Endometrial microvascular endothelial cells (primary cell): ENCODE results near the gene GBA2. TPM values are rescaled to one million over a fixed set of nuclear protein-coding genes. Genes with fewer than 3 reads are reported as not detected.

Source experiments
- in situ Hi-C: cut with HindIII; loops from 2 replicates; pipeline ENCODE4 v1.10.0; 2017; ENCODE audit warnings: low sequenced_read_pairs, low pct_unique_long_range_greater_than_20kb; ENCODE audit errors: inconsistent ontology term
- total RNA-seq: library from RNA; depleted of rRNA; stranded (reverse); fragments of >200 nt; gene quantifications from one replicate; pipeline ENCODE4 v1.2.3, GENCODE V29; 2015; ENCODE audit errors: inconsistent ontology term

The GBA2 gene
- 51.3 TPM for total RNA-seq

DNA sequence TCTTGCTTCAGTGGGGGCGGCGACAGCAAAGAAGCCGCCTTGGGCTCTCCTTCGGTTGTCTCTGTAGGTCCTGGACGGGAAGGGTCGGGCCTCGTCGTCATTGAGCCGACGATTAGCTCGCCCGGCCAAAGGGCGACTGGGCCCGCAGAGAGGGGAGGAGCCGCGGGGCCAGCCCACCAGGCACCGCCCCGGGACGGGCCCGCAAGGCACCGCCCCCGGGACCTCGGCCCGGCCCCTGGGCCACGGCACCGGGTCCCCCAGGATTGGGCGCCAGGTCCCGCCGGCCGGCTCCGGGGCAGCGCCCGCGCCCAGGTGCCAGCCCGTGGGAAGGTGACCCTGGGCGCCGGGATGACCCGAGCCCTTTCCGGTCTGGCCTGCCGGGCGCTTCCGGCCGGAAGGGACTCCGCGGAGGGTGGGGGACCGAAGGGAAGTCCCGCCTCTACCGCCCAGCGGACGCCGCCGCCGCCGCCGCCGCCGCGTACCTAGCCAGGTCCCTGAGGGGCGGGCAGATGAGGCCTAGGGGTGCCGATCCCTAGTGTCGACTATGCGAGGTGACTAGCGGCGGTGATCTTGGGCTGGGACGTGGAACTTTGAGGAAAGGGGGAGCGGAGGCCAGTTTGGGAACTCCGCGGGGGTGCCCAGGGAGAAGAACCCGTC lies at the start of gene GBA2, which contains the start of gene RGP1:
Gene GBA2 (minus strand): TSS at position 371 of the 657 bp plus-strand sequence. CDS start 524 bp downstream, outside the sequence.
Gene RGP1 (plus strand): TSS at position 430 of the 657 bp plus-strand sequence. CDS start 469 bp downstream, outside the sequence.
- in situ Hi-C loops: loop anchor here (10.0 kb wide), 1 partner anchor 76 kb away; the partner anchor contains the start of genes FAM221B and TMEM8B

DNA sequence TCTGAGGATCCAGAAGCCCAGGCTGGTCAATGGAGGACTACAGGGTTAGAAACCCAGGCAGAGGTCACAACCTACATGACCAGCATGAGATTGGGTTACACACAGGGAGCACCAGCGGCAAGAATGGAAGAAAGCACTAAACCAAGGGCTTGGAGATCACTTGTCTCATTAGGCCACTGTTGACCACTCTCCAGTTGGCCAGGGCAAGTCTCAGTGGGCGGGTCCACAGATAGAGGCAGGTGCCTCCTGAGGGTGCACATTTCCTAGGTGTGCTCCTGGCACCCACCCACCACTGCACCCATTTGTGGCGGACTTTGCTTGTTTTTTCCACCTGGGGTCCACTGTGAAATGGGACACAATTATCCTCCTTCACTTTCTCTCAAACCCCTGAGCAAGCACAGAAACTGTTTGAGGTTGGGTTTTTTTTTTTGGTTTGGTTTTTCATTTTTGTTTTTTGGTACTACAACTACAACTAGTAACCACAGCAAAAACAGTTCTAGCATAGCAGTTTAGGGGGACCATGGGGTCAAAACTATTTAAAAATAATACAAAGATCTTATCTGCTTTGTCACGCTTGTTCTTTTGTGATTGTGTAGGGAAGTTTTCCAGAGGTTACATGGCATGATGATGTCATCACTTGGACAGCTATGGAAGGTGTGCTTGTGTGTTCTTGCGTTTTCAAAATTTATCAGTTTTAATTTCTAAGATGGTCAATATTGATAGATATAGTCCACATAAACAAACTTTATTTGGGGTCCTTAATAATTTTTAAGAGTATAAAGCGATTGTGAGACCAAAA lies 48.5 kb upstream of the GBA2 start:
- in situ Hi-C loops: no loop called here

DNA sequence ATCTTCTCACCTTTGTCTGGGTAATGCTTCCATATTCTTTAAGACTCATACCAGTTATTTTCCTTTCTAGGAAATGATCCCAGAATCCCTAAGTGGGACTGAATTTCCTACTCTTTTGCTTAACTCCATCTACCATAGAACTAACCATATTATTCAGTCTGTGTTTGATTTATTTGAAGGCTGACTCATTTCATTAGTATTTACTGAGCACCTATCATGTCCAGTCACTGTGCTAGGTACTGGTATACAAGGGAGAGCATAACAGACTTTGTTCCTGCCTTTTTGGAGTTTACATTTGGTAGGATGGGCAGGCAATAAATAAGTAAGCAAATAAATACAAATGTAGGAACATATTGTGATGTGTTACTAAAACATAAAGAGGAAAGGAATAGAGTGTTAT lies 46.7 kb upstream of the GBA2 start:
- in situ Hi-C loops: no loop called here

DNA sequence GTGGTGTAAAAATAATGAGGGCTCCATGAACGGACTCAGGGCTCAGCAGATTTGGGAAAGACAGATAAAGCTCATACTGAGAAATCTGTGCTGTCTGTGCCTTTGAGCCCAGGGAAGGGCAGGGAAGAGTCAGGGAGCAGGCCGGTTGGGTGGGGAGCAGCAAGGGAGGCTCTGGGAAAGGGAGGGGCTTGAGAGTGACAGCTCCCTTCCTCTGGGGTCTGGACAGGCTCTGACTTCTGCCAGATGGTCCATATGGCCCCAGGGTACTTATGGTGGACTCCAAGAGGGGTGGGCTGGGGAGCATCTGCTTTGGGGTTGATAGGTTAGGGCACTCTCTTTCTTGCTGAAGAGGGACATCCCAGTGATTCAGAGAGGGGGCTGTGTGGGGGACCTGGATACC lies 44.4 kb upstream of the GBA2 start:
- in situ Hi-C loops: no loop called here

DNA sequence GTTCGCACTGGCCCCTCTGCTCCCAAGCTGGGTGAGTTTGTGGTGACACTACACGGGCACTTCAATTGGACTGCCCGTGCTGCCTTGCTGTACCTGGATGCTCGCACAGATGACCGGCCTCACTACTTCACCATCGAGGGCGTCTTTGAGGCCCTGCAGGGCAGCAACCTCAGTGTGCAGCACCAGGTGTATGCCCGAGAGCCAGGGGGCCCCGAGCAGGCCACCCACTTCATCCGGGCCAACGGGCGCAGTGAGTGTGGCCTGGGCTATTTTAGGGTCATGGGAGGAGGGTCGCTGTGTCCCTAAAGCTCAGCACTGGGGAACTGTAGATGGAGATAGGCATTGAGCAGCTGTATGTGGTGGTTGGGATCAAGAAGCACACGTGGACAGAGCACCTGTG lies 43.8 kb upstream of the GBA2 start:
- in situ Hi-C loops: no loop called here

DNA sequence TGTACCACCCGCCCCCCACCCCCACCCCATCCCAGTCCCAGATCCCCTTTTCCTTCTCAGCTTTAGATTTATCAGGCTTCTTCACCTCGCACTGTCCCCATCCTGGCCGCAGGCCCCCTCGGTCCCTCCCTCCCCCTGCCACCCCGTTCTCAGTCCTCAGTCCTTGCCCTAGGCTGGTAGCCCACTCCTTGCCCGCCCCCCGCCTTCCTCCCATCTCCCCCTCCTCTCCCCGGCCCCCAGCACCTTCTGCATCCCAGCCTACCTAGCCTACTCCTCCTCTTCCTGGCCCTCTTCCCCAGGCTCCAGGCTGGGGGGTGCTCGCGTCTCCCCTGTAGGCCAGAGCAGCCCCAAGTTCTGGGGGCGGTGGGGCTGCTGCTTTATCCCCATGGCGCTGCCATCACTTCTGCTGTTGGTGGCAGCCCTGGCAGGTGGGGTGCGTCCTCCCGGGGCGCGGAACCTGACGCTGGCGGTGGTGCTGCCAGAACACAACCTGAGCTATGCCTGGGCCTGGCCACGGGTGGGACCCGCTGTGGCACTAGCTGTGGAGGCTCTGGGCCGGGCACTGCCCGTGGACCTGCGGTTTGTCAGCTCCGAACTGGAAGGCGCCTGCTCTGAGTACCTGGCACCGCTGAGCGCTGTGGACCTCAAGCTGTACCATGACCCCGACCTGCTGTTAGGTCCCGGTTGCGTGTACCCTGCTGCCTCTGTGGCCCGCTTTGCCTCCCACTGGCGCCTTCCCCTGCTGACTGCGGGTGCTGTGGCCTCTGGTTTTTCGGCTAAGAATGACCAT lies 43.2 kb upstream of the GBA2 start:
- in situ Hi-C loops: no loop called here

DNA sequence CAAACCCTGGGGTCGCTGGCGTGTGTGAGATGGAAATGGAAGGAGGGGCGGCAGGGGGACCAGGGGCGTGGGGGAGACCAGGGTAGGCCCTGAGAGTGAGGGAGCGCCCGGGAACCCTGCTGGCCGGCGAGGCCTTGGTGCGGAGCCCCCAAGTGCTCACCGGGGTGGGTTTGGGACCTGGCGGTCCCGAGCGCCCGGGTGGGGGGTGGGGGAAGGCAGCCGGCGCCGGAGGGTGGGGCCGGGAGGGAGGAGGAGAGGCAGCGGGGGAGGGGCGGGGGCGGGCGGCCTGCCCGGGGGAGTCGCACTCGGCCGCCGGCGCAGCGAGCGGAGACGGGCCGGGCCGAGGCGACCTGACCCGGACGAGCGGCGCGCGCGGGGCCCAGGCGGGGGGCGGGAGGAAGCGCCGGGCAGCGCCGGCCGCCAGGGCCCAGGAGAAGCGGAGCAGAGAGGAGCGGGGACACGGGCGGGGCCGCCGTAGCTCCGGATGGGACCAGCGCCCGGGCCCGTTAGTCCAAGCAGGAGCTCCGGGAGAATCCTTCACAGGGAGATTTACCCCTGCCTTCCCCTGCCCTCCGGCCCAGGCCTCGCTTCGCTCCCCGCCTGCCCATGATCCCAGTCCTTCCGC lies 42.4 kb upstream of the GBA2 start, which contains the start of gene NPR2:
Gene NPR2 (plus strand): TSS at position 295 of the 625 bp plus-strand sequence. CDS start 818 bp downstream, outside the sequence.
- in situ Hi-C loops: no loop called here

DNA sequence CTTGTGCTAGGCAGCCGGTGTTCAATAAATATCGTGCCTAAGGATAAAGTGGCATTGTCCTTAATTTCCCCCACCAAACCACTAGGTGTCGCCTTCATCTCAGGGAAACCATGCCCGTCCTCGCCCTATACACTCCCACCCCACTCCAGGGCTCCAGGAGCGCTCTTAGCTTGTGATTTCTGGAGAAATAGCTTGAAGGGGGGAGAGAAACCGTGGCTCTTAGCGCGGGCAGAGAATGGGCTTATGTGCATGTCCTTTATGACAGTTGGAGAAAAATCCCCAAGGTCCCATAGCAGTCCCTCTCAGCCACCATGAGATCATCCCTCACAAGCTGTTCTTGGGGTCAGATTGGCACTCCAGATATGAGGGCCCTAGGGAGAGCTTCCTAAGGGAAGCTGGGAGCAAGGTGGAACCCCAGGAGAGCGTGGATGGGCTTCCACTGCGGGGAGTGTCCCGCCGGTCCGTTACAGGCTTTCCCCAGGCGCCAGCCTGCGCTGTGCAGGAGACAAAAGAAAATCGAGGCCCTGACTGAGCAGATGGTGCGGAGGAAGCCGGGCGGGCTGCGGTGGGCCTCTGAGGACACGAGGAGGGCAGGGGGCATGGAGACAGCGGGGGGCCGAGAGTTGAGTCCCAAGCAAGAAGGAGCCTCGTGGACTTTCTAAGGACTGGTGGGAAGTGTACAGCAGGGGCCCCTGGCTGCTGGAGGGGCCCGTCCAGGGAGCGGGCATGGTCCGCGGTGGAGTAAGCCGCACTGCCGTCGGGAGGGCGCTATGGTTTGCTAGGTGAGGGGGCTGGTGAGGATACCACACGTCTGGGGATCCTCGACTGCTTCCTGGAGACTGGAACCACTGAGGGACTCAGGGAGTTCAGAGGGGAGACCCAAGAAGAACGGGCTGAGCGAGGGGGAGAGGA lies 41.6 kb upstream of the GBA2 start:
- in situ Hi-C loops: no loop called here

DNA sequence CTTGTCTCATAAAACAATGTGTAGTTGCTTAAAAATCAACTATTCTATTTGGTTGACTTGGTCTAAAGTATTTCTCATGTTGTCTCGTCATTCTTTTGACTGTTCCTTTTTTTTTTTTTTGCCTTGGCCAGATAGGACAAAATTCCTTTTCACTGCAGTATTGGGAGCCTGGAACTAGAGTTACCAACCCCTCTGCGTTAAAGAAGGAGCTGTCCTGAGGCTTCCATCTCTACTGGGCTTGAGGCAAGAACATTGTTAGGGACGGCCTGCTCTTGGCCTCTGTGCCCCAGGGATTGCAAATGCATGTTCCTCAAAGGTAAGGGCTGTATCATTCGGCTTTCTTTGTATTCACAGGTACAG lies 41.0 kb upstream of the GBA2 start:
- in situ Hi-C loops: no loop called here

DNA sequence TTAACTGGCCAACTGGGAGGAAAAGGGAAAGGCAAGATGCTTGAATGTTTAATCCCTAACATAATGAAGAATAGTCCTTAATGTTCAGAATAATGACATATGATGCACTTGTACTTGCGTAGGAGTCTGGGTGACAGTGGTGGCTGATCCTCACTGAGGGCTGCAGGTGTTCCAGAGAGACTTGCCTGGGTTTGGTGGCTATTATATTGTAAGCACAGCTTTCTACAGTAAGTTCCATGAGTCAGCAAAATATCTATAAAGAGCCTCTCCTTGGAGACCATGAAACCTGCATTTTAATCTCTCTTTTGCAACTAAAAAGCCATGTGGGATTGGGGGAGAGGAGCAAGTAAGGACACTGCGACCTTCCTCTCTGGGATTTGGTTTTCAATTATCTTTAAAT lies 40.5 kb upstream of the GBA2 start:
- in situ Hi-C loops: no loop called here

DNA sequence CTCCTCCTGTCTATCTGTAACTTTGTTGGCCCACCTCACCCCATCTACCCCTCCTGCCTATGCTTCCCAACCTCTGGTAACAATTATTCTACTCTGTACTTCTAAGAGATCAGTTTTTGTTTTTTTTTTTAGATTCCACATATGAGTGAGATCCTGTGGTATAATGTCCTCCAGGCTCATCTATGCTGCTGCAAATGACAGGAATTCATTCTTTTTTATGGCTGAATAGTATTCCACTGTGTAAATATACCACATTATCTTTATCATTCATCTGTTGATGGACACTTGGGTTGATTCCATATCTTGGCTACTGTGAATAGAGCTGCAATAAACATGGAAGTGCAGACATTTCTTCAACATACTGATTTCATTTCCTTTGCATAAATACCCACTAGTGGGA lies 34.4 kb upstream of the GBA2 start:
- in situ Hi-C loops: no loop called here

DNA sequence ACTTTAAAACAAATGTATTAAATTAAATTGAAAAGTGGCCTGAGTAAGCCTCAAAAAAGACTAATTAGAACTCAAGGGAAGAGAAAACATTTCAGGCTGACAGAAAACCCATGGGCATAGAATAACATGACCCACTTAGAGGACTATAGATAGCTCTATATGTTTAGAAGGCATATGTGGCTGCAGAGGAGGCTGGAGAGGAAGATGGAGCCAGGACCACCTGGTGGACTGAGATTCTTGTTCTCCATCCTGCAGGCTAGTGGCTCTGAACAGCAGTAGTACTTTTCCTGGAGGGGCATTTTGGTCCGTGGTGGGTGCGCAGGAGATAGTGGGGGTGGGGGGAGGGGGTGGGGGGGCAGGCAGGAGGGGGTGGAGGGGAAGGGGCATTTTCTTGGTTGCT lies 32.0 kb upstream of the GBA2 start:
- in situ Hi-C loops: no loop called here

DNA sequence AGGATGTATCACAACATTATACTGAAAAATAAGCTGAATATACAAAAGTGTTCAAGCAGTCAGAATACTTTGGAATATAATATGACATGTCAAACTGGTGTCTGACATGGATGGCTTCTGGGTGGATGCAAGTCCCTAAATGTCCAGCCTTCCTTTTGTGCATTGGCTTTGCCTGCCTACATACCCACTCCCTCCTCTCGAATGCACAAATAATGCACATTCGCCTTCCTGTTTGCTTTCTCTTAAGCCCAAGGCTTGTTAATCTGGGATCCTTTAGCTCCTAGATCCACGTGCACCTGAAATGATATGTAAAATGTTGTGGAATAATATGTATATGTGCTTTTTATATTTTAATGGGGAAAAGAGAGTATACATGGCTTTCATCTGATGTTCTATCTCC lies 29.5 kb upstream of the GBA2 start:
- in situ Hi-C loops: no loop called here

DNA sequence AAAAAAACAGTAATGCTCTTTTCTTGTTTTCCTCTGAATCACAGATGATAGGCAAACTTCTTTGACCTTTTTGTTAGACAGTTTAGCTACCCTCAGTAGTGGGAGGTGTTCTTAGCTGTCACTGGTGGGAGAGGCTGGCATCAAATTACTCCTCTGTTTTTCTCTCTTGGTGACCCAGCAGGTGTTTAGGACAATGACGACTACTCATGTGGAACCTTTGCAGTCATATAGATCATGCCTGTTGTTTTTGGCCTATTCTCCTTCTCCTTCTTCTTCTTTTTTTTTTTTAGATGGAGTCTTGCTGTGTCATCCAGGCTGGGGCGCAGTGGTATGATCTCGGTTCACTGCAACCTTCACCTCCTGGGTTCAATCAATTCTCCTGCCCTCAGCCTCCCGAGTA lies 27.0 kb upstream of the GBA2 start:
- in situ Hi-C loops: no loop called here

DNA sequence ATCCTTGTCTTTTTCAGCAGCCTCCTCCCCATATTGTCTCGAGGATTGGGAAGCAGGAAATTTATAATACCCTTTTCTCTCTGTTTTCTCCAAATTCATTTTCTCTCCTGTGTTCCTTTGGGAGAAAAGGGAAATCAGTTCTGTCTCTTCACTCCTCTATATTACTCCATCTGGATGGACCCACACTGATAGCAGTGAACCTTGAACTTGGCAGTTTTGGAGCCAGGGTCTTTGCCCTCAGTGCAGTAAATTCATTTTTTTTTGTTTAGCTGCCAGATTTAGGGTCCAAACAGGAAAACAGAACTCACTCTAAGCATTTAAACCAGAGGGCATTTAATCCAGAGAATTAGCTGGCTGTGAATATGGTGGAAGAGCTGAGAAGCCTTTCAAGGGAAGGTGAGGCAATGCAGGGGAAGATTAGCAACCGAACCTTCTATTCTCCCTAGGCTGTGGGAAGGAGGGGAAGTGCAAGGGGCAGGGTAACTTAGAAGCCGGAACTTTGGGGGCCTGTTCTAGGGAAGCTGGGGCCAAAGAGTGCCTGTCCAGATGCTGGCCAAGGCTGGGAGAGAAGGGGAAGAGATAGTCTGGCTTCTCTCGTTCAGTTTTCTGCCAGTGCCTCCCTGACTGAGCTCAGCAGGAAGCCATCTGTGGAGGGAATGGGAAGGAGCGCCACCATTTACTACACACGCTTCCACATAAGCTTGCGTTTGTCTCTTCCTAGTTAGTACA lies 26.0 kb upstream of the GBA2 start:
- in situ Hi-C loops: no loop called here

DNA sequence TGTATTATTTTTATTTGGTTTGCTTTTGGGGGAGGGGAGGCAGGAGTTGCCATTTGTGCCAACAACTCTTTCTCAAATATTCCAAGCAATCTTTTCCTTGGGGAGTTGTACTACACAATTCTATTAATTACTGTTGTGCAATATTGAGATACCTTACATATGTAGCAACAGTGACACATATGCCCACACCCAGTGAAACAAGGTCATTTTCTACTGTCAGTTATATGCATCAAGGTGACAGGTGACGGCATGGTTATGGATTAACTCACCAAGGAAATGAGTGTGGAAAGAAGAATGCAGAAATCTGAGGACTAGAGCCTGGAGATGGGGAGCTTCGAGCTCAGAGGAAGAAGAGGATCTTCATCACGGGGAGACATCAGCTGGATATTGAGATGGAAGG lies 22.9 kb upstream of the GBA2 start:
- in situ Hi-C loops: no loop called here

DNA sequence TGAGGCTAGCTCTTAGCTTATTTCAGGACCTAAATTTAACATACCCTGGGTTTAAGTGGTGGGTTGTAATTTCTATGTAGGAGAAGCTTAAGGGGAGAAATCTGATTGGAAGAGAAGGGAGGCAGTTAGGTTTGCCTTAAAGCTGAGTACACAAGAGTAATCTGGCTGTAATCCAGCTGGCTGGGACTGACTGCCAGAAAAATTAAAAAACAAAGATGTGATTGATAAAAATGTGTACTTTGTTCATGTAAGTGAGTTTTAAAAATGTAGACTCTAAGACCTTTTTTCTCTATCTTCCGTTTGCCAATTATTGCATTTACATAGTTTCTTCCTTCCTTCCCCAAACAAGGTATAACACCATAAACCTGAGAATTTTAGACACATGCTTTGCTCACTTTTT lies 22.5 kb upstream of the GBA2 start:
- in situ Hi-C loops: no loop called here

DNA sequence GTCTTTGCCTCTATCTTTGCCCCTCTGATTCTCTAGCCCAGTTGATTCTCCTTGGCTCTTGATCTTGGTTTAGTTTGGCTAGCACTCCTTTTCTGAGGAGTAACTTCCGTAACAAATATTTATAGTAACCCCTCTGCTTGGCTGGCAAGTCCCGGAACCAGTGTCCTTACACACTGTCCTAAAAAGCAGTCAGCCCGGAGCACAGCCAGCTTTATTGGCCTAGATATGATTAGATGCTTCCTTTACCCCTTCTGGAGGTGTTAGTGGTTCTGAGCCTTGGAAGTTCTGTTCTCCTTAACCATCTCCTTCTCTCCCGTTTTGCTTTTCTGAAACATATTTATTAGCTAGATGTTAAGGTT lies 22.0 kb upstream of the GBA2 start:
- in situ Hi-C loops: no loop called here
